K562 treated with DMSO at 1 percent for 48 hours (cell line): ENCODE data around the gene TMCC2. TPM values are rescaled to one million over a fixed set of nuclear protein-coding genes. Genes with fewer than 3 reads are reported as not detected.

Experiments used
- total RNA-seq: library from RNA; unstranded; fragments of 300-600 nt; gene quantifications from 2 replicates; pipeline ENCODE4 v1.2.3, GENCODE V29; 2022; ENCODE audit warnings: low replicate concordance; ENCODE audit errors: extremely low read depth

TMCC2 gene, protein sequence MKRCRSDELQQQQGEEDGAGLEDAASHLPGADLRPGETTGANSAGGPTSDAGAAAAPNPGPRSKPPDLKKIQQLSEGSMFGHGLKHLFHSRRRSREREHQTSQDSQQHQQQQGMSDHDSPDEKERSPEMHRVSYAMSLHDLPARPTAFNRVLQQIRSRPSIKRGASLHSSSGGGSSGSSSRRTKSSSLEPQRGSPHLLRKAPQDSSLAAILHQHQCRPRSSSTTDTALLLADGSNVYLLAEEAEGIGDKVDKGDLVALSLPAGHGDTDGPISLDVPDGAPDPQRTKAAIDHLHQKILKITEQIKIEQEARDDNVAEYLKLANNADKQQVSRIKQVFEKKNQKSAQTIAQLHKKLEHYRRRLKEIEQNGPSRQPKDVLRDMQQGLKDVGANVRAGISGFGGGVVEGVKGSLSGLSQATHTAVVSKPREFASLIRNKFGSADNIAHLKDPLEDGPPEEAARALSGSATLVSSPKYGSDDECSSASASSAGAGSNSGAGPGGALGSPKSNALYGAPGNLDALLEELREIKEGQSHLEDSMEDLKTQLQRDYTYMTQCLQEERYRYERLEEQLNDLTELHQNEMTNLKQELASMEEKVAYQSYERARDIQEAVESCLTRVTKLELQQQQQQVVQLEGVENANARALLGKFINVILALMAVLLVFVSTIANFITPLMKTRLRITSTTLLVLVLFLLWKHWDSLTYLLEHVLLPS
- not detected in 2 replicates for total RNA-seq

DNA sequence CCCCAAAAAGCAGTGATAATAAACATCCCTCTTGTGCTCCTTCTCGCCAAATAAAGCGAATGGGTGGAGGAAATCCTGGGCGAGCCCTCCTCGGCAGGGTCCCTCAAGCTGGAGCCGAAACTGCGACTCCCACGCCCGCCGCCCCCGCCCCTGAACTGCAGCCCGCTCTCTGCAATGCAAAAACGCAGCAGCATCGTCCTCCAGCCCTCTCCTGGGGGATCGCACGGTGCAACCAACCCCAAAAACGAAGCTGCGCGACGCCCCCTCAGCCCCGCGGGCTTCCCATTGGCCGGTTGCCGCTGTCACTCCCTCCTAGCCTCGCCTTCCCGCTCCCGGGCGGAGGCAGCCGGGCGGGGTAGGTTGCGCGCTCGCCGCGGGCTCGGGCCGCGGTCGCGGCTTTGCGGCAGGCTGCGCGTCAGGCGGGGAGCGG lies at the start of gene TMCC2:
Gene TMCC2 (plus strand): TSS at position 363 of the 430 bp plus-strand sequence. CDS start 619 bp downstream, outside the sequence.

DNA sequence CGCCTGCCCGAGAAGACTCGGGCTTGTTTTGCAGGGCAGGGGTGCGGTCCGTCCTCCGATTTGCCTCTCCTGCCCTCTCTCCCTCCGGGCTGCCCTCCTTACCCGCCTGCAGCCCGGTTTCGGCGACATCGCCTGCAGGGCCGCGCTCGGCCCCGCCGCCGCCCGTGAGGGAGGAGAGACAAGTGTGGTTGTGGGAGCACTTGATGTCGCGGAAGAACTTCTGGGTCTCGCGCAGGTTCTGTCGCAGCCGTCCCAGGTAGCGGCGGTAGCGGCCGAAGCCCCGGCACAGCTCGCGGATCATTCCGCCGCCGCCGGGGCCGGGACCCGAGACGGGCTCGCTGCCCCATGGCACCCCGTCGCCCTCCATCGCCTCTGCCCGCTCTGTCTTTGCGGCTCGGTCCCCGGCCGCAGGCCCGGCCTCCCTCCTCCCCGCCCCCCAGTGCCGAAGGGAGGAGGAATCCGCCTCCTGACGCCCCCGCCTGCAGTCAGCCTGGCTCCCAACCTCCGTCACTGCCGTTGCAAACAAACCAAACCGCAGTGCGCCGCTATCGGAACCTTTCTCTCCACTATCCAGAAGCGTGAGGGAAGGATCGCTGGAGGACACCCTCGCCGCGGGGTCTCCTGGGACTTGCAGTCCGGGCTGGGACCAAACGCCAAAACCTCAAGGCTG lies 16.4 kb upstream of the TMCC2 start, which contains the start of gene DSTYK:
Gene DSTYK (minus strand): TSS at position 534 of the 670 bp plus-strand sequence. CDS start 167 bp downstream, at position 367.

DNA sequence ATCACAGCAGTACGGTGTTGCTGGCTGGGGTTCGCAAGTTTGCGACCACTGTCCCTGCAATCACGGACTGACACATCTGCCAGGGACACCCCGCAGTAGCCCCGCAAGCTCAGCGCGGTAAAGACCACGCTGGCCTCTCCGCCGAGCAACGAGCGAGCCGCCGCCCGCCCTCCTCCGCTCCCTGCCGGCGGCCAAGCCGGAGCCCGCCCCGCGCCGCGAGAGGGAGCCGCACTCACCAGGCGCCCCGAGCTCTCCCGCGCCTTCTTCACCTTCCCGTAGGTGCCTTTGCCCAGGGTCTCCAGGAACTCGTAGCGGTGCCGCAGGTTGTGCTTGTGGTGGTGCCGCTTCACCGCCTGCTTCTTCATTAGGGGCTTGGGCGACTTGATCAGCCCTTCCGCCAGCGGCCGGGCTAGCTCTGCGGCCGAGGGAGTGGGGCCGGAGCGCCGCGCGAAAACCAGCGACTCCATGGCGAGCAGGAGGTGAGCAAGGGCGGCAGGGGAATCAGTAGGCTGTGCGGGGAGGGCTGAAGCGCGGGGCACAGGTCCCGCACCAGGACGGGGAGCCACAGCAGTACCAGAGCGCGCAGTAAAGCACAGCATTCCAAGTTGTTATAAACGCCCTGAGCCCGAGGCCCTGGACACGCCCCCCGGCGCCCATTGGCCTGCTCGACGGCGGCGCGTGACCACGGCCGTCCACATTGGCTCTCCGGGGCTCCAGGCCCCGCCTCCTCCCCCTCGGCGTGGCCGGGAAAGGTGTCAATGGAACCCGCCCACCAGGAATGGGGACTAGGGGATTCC lies 93.6 kb downstream of the TMCC2 start, which contains the start of gene NUAK2:
Gene NUAK2 (minus strand): TSS at position 584 of the 797 bp plus-strand sequence. CDS start 117 bp downstream, at position 467.

Other genes with a start within 250 kb of the TMCC2 start
- not detected in 2 replicates for gene CNTN2, start 184.7 kb upstream of the TMCC2 start, total RNA-seq
- not detected in 2 replicates for gene TMEM81, start 143.5 kb upstream of the TMCC2 start, total RNA-seq
- not detected in 2 replicates for gene RBBP5, start 106.0 kb upstream of the TMCC2 start, total RNA-seq
- gene DSTYK, start 16.2 kb upstream of the TMCC2 start, total RNA-seq: not detected in 2 replicates
- not detected in 2 replicates for gene NUAK2, start 93.8 kb downstream of the TMCC2 start, total RNA-seq
- gene KLHDC8A, start 129.0 kb downstream of the TMCC2 start, total RNA-seq: not detected in 2 replicates
- not detected in 2 replicates for gene LEMD1, start 194.1 kb downstream of the TMCC2 start, total RNA-seq
- gene BLACAT1, start 228.1 kb downstream of the TMCC2 start, total RNA-seq: not detected in 2 replicates